NT2/D1 (cell line): ENCODE results near the gene MKLN1.

Experiments used
- SUZ12 ChIP-seq: IDR thresholded peaks from 2 replicates; pipeline ENCODE4 v1.6.1; 2011; ENCODE audit not compliant: insufficient read length, insufficient read depth; ENCODE audit errors: extremely low read depth
- YY1 ChIP-seq: IDR thresholded peaks from 2 replicates; pipeline ENCODE4 v1.6.1; 2011; ENCODE audit not compliant: insufficient read length, insufficient read depth
- ZNF274 ChIP-seq: IDR thresholded peaks from 2 replicates; pipeline ENCODE4 v1.6.1; 2011; ENCODE audit warnings: mild to moderate bottlenecking, low read depth, low read length

- TF ChIP-seq YY1 (no peak), SUZ12 (no peak), ZNF274 (no peak)
Measured at GRCh38 chr7:131346885-131347592, 19.4 kb downstream of the MKLN1 start.
